ENCODE measurements around the gene HS3ST5. TPM values are rescaled to one million over a fixed set of nuclear protein-coding genes. Genes with fewer than 3 reads are reported as not detected.

HS3ST5 gene
- total and polyA plus RNA-seq, 10 donors = not detected

GRCh38 chr6:114061116-114061515, 281.7 kb downstream of the HS3ST5 start:
- TF ChIP-seq, protein P1, sequence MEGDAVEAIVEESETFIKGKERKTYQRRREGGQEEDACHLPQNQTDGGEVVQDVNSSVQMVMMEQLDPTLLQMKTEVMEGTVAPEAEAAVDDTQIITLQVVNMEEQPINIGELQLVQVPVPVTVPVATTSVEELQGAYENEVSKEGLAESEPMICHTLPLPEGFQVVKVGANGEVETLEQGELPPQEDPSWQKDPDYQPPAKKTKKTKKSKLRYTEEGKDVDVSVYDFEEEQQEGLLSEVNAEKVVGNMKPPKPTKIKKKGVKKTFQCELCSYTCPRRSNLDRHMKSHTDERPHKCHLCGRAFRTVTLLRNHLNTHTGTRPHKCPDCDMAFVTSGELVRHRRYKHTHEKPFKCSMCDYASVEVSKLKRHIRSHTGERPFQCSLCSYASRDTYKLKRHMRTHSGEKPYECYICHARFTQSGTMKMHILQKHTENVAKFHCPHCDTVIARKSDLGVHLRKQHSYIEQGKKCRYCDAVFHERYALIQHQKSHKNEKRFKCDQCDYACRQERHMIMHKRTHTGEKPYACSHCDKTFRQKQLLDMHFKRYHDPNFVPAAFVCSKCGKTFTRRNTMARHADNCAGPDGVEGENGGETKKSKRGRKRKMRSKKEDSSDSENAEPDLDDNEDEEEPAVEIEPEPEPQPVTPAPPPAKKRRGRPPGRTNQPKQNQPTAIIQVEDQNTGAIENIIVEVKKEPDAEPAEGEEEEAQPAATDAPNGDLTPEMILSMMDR (IDR thresholded peaks at IDR 0.05 in 8 of 11, conservative IDR thresholded peaks at IDR 0.05 in 3 of 11) = no peak
- 42 to 89% (median 80%) methylated on average over 1 of the region's 1 CpG for whole genome bisulfite sequencing, 5 donors
- Histone ChIP-seq H3K27ac (no peak overlapping the region), H3K4me1 (no peaks in the 10 kb centered on the region), H3K27me3 (replicated peaks in 1 of 7) (no peaks in the 10 kb centered on the region), H3K9me3 (no peaks in the 10 kb centered on the region), H3K4me3 (no peak overlapping the region), H3K36me3 (no peaks in the 10 kb centered on the region)
- intact Hi-C loops (cut with DNase I; ENCODE audit: low total_unique reads) = no loop called here
- no peak for DNase-seq

GRCh38 chr6:114058435-114058834, 284.4 kb downstream of the HS3ST5 start:
- intact Hi-C loops (cut with DNase I; ENCODE audit: low total_unique reads) = no loop called here
- Histone ChIP-seq H3K9me3 (no peaks in the 10 kb centered on the region), H3K4me1 (no peaks in the 10 kb centered on the region), H3K27ac (no peak overlapping the region), H3K36me3 (no peaks in the 10 kb centered on the region), H3K4me3 (no peak overlapping the region), H3K27me3 (replicated peaks in 1 of 7) (no peaks in the 10 kb centered on the region)
- no peak for TF ChIP-seq POLR2AphosphoS5 (IDR thresholded peaks at IDR 0.05)
- DNase-seq = no peak
- WGBS, 5 donors = 87 to 94% (median 90%) methylated on average over 4 of the region's 4 CpGs

DNA sequence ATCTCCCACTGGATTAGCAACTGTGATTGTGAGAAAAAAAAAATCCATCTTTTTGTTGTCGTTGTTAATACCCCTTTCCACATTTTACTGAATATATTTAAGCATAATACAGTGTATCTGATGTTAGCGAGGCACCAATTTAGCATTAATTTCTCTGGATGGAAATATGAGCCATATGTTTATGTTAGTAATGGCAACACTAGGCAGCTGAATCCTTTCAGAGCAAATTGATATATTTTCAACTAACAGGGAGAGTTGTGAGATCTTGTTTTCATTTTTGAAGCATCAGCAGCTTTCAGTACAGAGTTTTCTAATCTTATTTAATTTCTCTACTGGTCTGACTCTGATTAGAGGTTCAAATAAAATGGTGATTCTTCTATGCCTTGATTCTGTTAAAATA, 287.1 kb downstream of the HS3ST5 start:
- WGBS, 5 donors = 82 to 90% (median 85%) methylated on average over 2 of the region's 2 CpGs
- Histone ChIP-seq H3K27me3 (replicated peaks in 1 of 7) (no peaks in the 10 kb centered on the region), H3K9me3 (no peaks in the 10 kb centered on the region), H3K4me1 (no peaks in the 10 kb centered on the region), H3K27ac (no peak overlapping the region), H3K4me3 (no peak overlapping the region), H3K36me3 (no peaks in the 10 kb centered on the region)
- intact Hi-C loops (cut with DNase I; ENCODE audit: low total_unique reads) = no loop called here
- no peak for DNase-seq
- TF ChIP-seq POLR2A (IDR thresholded peaks at IDR 0.05) = no peak
- TF ChIP-seq, protein P1 (IDR thresholded peaks at IDR 0.05 in 8 of 11, conservative IDR thresholded peaks at IDR 0.05 in 3 of 11) = no peak
- no peak for TF ChIP-seq POLR2AphosphoS5 (IDR thresholded peaks at IDR 0.05)

- TF ChIP-seq POLR2AphosphoS5 (IDR thresholded peaks at IDR 0.05) (no peak), POLR2A (IDR thresholded peaks at IDR 0.05) (no peak)
- TF ChIP-seq, protein P1 (IDR thresholded peaks at IDR 0.05 in 8 of 11, conservative IDR thresholded peaks at IDR 0.05 in 3 of 11) = no peak
- WGBS, 5 donors = 87 to 97% (median 94%) methylated on average over 3 of the region's 3 CpGs
Observed at GRCh38 chr6:114055349-114055748, 287.5 kb downstream of the HS3ST5 start.

DNA sequence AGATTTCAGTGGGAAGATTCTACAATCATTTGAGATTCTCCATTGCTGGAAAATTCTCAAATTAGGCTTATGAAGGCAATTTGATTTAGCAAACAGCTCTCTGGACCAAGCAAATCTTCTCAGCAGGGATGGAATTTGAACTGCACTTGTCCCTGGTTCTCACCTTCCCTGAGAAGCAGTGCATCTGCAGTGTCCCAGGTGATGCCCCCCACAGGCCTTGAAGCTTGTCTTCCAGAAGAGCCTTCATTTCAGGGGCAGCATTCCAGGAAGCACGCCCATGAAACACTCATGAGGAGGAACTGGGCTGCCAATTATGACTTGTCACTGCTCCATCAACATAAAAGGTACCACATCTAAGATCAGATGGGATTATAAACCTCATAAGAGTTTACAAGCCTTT, 289.0 kb downstream of the HS3ST5 start:
- 63 to 67% (median 64%) methylated on average over 1 of the region's 1 CpG for WGBS, 5 donors
- Histone ChIP-seq H3K27ac (no peak overlapping the region), H3K4me1 (no peaks in the 10 kb centered on the region), H3K27me3 (replicated peaks in 1 of 7) (no peaks in the 10 kb centered on the region), H3K9me3 (no peaks in the 10 kb centered on the region), H3K4me3 (no peak overlapping the region), H3K36me3 (no peaks in the 10 kb centered on the region)
- no peak for TF ChIP-seq POLR2A (IDR thresholded peaks at IDR 0.05)
- TF ChIP-seq POLR2AphosphoS5 (IDR thresholded peaks at IDR 0.05) = no peak
- TF ChIP-seq, protein P1 (IDR thresholded peaks at IDR 0.05 in 8 of 11, conservative IDR thresholded peaks at IDR 0.05 in 3 of 11) = no peak
- intact Hi-C loops (cut with DNase I; ENCODE audit: low total_unique reads) = no loop called here
- no peak for DNase-seq

More at GRCh38 chr6:114055349-114055748, 287.5 kb downstream of the HS3ST5 start:
- no peaks in the 10 kb centered on the region for H3K9me3 ChIP-seq
- no peak for DNase-seq
- no peaks in the 10 kb centered on the region for H3K27me3 ChIP-seq (replicated peaks in 1 of 7)
- H3K27ac ChIP-seq = no peak overlapping the region
- H3K4me1 ChIP-seq = no peaks in the 10 kb centered on the region
- H3K4me3 ChIP-seq = no peak overlapping the region
- H3K36me3 ChIP-seq = no peaks in the 10 kb centered on the region
- intact Hi-C loops (cut with DNase I; ENCODE audit: low total_unique reads) = no loop called here
